Measurements from ENCODE around the gene RMDN2. TPM values are rescaled to one million over a fixed set of nuclear protein-coding genes. Genes with fewer than 3 reads are reported as not detected.

Gene RMDN2
- total RNA-seq, 1 experiment from 2014 or later: 4.7 TPM

GRCh38 chr2:37915773-37916172 is 9.3 kb upstream of the RMDN2 start:
- Mint-ChIP-seq H3K4me3 (ENCODE audit: low read depth, unreplicated experiment) (no peak overlapping the region), H3K27ac (ENCODE audit: unreplicated experiment) (no peak overlapping the region), H3K9me3 (ENCODE audit: low read depth, unreplicated experiment) (no peaks in the 10 kb centered on the region), H3K27me3 (ENCODE audit: unreplicated experiment) (no peaks in the 10 kb centered on the region), H3K4me1 (ENCODE audit: low read depth, unreplicated experiment) (peaks cover 39% of the 10 kb centered on the region), H3K36me3 (ENCODE audit: insufficient read depth, unreplicated experiment) (peaks cover 6% of the 10 kb centered on the region)
- intact Hi-C loops (cut with micrococcal nuclease; ENCODE audit: unreplicated experiment): no loop called here
- no peak for DNase-seq
- no TSS peak for BruUV-seq (replicated peaks)
- TF ChIP-seq CTCF (IDR thresholded peaks at IDR 0.05; ENCODE audit: unreplicated experiment): no peak
- CTCF ChIA-PET: no interaction called here

- Mint-ChIP-seq H3K27ac (ENCODE audit: unreplicated experiment) (no peak overlapping the region), H3K36me3 (ENCODE audit: insufficient read depth, unreplicated experiment) (peaks cover 6% of the 10 kb centered on the region), H3K4me3 (ENCODE audit: low read depth, unreplicated experiment) (no peak overlapping the region), H3K4me1 (ENCODE audit: low read depth, unreplicated experiment) (peaks cover 39% of the 10 kb centered on the region), H3K27me3 (ENCODE audit: unreplicated experiment) (no peaks in the 10 kb centered on the region), H3K9me3 (ENCODE audit: low read depth, unreplicated experiment) (no peaks in the 10 kb centered on the region)
- CTCF ChIA-PET: no interaction called here
- DNase-seq: peak; percentile 29
- intact Hi-C loops (cut with micrococcal nuclease; ENCODE audit: unreplicated experiment): no loop called here
- BruUV-seq (replicated peaks): no TSS peak
- no peak for TF ChIP-seq CTCF (IDR thresholded peaks at IDR 0.05; ENCODE audit: unreplicated experiment)
Observed at GRCh38 chr2:37916512-37917082, 8.5 kb upstream of the RMDN2 start.

GRCh38 chr2:37917281-37918228 is 7.5 kb upstream of the RMDN2 start:
- no peak overlapping the region for H3K4me3 Mint-ChIP-seq (ENCODE audit: low read depth, unreplicated experiment)
- peaks cover 46% of the 10 kb centered on the region for H3K4me1 Mint-ChIP-seq (ENCODE audit: low read depth, unreplicated experiment)
- H3K27ac Mint-ChIP-seq (ENCODE audit: unreplicated experiment): no peak overlapping the region
- no peaks in the 10 kb centered on the region for H3K9me3 Mint-ChIP-seq (ENCODE audit: low read depth, unreplicated experiment)
- DNase-seq: no peak
- no peak for TF ChIP-seq CTCF (IDR thresholded peaks at IDR 0.05; ENCODE audit: unreplicated experiment)
- BruUV-seq (replicated peaks): no TSS peak
- intact Hi-C loops (cut with micrococcal nuclease; ENCODE audit: unreplicated experiment): no loop called here
- CTCF ChIA-PET: no interaction called here
- peaks cover 6% of the 10 kb centered on the region for H3K36me3 Mint-ChIP-seq (ENCODE audit: insufficient read depth, unreplicated experiment)
- no peaks in the 10 kb centered on the region for H3K27me3 Mint-ChIP-seq (ENCODE audit: unreplicated experiment)

- intact Hi-C loops (cut with micrococcal nuclease; ENCODE audit: unreplicated experiment): no loop called here
- no peaks in the 10 kb centered on the region for H3K9me3 Mint-ChIP-seq (ENCODE audit: low read depth, unreplicated experiment)
- no peak for TF ChIP-seq CTCF (IDR thresholded peaks at IDR 0.05; ENCODE audit: unreplicated experiment)
- H3K4me3 Mint-ChIP-seq (ENCODE audit: low read depth, unreplicated experiment): peak overlapping the region; percentile 48
- CTCF ChIA-PET: no interaction called here
- peak; percentile 52 for DNase-seq
- H3K27me3 Mint-ChIP-seq (ENCODE audit: unreplicated experiment): no peaks in the 10 kb centered on the region
- H3K4me1 Mint-ChIP-seq (ENCODE audit: low read depth, unreplicated experiment): peaks cover 57% of the 10 kb centered on the region
- BruUV-seq (replicated peaks): no TSS peak
- H3K27ac Mint-ChIP-seq (ENCODE audit: unreplicated experiment): peak overlapping the region; percentile 84
- H3K36me3 Mint-ChIP-seq (ENCODE audit: insufficient read depth, unreplicated experiment): peaks cover 6% of the 10 kb centered on the region
Observed at GRCh38 chr2:37918742-37919186, 6.3 kb upstream of the RMDN2 start.
